Measurements from ENCODE around the gene GASK1A. TPM values are rescaled to one million over a fixed set of nuclear protein-coding genes. Genes with fewer than 3 reads are reported as not detected.

The GASK1A gene
- total RNA-seq, 2 experiments from 2014 or later = 0.28 TPM; not detected in 1

GRCh38 chr3:43028001-43028400 lies 48.9 kb downstream of the GASK1A start:
- no peaks in the 10 kb centered on the region for H3K36me3 Mint-ChIP-seq (ENCODE audit: low read depth)
- no peak overlapping the region for H3K4me3 Mint-ChIP-seq
- no peaks in the 10 kb centered on the region for H3K9me3 Mint-ChIP-seq
- no peak for ATAC-seq (ENCODE audit: poor library complexity)
- Histone ChIP-seq H3K4me3 (ENCODE audit: low read length) (no peak overlapping the region), H3K9me3 (ENCODE audit: control insufficient read depth in 1 of 2, insufficient read depth in 1 of 2, low read length in 2 of 2) (peaks cover 0 to 6% of the 10 kb centered on the region in 2 experiments), H3K27me3 (ENCODE audit: control insufficient read depth in 1 of 2, insufficient read depth in 2 of 2, low read length in 2 of 2) (no peaks in the 10 kb centered on the region), H3K4me1 (ENCODE audit: insufficient read depth, low read length) (peaks cover 41% of the 10 kb centered on the region), H3K27ac (ENCODE audit: low read depth in 1 of 2, low read length in 2 of 2) (no peak overlapping the region), H3K36me3 (ENCODE audit: insufficient read depth, low read length) (no peaks in the 10 kb centered on the region)
- no peak for DNase-seq
- no peak overlapping the region for H3K27ac Mint-ChIP-seq
- H3K4me1 Mint-ChIP-seq (ENCODE audit: low read depth) = peaks cover 8% of the 10 kb centered on the region
- TF ChIP-seq CTCF (IDR thresholded peaks at IDR 0.05) = no peak
- CTCF ChIA-PET = no interaction called here
- intact Hi-C loops (cut with DNase I, micrococcal nuclease) = no loop called here
- no peaks in the 10 kb centered on the region for H3K27me3 Mint-ChIP-seq
- POLR2A ChIA-PET = no interaction called here

GRCh38 chr3:43028678-43029490 lies 49.8 kb downstream of the GASK1A start:
- no peak for TF ChIP-seq CTCF (IDR thresholded peaks at IDR 0.05)
- no peaks in the 10 kb centered on the region for H3K36me3 Mint-ChIP-seq (ENCODE audit: low read depth)
- ChIA-PET POLR2A (no interaction called here), CTCF (no interaction called here)
- Histone ChIP-seq H3K36me3 (ENCODE audit: insufficient read depth, low read length) (no peaks in the 10 kb centered on the region), H3K4me1 (ENCODE audit: insufficient read depth, low read length) (peaks cover 32% of the 10 kb centered on the region), H3K27ac (ENCODE audit: low read depth in 1 of 2, low read length in 2 of 2) (no peak overlapping the region), H3K27me3 (ENCODE audit: control insufficient read depth in 1 of 2, insufficient read depth in 2 of 2, low read length in 2 of 2) (no peaks in the 10 kb centered on the region), H3K4me3 (ENCODE audit: low read length) (no peak overlapping the region), H3K9me3 (ENCODE audit: control insufficient read depth in 1 of 2, insufficient read depth in 1 of 2, low read length in 2 of 2) (peaks cover 0 to 11% of the 10 kb centered on the region in 2 experiments)
- no peak overlapping the region for H3K4me3 Mint-ChIP-seq
- no peaks in the 10 kb centered on the region for H3K9me3 Mint-ChIP-seq
- no peak for DNase-seq
- H3K4me1 Mint-ChIP-seq (ENCODE audit: low read depth) = peaks cover 8% of the 10 kb centered on the region
- intact Hi-C loops (cut with DNase I, micrococcal nuclease) = no loop called here
- no peak overlapping the region for H3K27ac Mint-ChIP-seq
- no peaks in the 10 kb centered on the region for H3K27me3 Mint-ChIP-seq
- ATAC-seq (ENCODE audit: poor library complexity) = no peak

- ChIA-PET CTCF (no interaction called here), POLR2A (interaction anchor here (1.0 kb wide), 1 partner anchor 9 kb away, joined by 3 read pairs; no protein-coding TSS in a partner anchor)
- intact Hi-C loops (cut with DNase I, micrococcal nuclease) = no loop called here
- no peaks in the 10 kb centered on the region for H3K27me3 Mint-ChIP-seq
- Histone ChIP-seq H3K36me3 (ENCODE audit: insufficient read depth, low read length) (no peaks in the 10 kb centered on the region), H3K9me3 (ENCODE audit: control insufficient read depth in 1 of 2, insufficient read depth in 1 of 2, low read length in 2 of 2) (peaks cover 0 to 11% of the 10 kb centered on the region in 2 experiments), H3K27me3 (ENCODE audit: control insufficient read depth in 1 of 2, insufficient read depth in 2 of 2, low read length in 2 of 2) (no peaks in the 10 kb centered on the region), H3K4me3 (ENCODE audit: low read length) (no peak overlapping the region), H3K27ac (ENCODE audit: low read depth in 1 of 2, low read length in 2 of 2) (no peak overlapping the region), H3K4me1 (ENCODE audit: insufficient read depth, low read length) (peaks cover 18% of the 10 kb centered on the region)
- no peaks in the 10 kb centered on the region for H3K36me3 Mint-ChIP-seq (ENCODE audit: low read depth)
- TF ChIP-seq CTCF (IDR thresholded peaks at IDR 0.05) = no peak
- peaks cover 8% of the 10 kb centered on the region for H3K4me1 Mint-ChIP-seq (ENCODE audit: low read depth)
- H3K9me3 Mint-ChIP-seq = no peaks in the 10 kb centered on the region
- ATAC-seq (ENCODE audit: poor library complexity) (no peak), DNase-seq (no peak)
- no peak overlapping the region for H3K4me3 Mint-ChIP-seq
- no peak overlapping the region for H3K27ac Mint-ChIP-seq
Observed at GRCh38 chr3:43030162-43030935, 51.2 kb downstream of the GASK1A start.
